ENCODE measurements around the gene RPS2. TPM values are rescaled to one million over a fixed set of nuclear protein-coding genes. Genes with fewer than 3 reads are reported as not detected.

RPS2 gene
- total RNA-seq, 5 donors from 2014 or later (not counting 1 experiment from before 2014, with no cell fraction given), result 3,208 to 3,662 (median 3,410) TPM

DNA sequence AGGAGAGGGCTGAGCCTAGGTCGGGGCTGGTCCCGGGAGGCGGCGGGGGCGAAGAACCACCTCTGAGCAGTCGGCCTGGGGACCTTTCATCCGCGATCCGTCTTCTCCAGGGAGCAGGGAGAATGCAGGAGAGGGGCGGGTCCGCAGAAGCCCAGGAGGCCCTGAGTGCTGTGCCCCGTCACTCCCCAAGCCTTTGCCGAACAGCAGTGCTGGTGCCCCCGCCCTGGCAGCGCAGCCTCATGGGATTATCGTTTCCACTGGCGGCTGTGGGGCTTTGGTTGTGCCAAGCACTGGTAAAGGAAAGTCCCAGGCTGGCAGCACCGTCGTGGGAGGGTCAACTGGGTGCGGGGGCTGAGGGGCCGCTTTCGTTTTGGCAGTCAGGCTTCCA lies 7.9 kb upstream of the RPS2 start:
- no peaks in the 10 kb centered on the region for H3K9me3 ChIP-seq
- peaks cover 13 to 32% of the 10 kb centered on the region in 2 donors for H3K36me3 ChIP-seq (ENCODE audit: control insufficient read depth in 2 of 2, extremely low read depth in 1 of 2, insufficient read depth in 1 of 2, low read length in 1 of 2)
- 1% methylated on average over 22 of the region's 22 CpGs for WGBS (ENCODE audit: insufficient coverage)
- peaks cover 18% of the 10 kb centered on the region for H3K36me3 Mint-ChIP-seq
- ChIA-PET POLR2A (no interaction called here), CTCF (no interaction called here)
- H3K27ac ChIP-seq (ENCODE audit: low read length), result no peak overlapping the region
- no peak overlapping the region for H3K27ac Mint-ChIP-seq
- peaks cover 2 to 32% of the 10 kb centered on the region in 2 experiments for H3K4me1 ChIP-seq (ENCODE audit: control insufficient read depth in 1 of 2, extremely low read depth in 1 of 2, insufficient read depth in 2 of 2, low read length in 2 of 2)
- H3K4me1 Mint-ChIP-seq, result peaks cover 18 to 23% (median 21%) of the 10 kb centered on the region in 3 donors
- H3K4me3 ChIP-seq (ENCODE audit: control insufficient read depth in 1 of 2, extremely low read depth in 1 of 2, low read length in 1 of 2), result peak overlapping the region; percentile 72 to 73
- DNase-seq (no peak), ATAC-seq (replicated peaks in 1 of 4) (no peak)
- H3K4me3 Mint-ChIP-seq, result peak overlapping the region; percentile 92 to 99 (median 95)
- H3K9me3 Mint-ChIP-seq, result no peaks in the 10 kb centered on the region
- H3K27me3 Mint-ChIP-seq, result peaks cover 0 to 4% of the 10 kb centered on the region in 2 donors
- peaks cover 0 to 47% of the 10 kb centered on the region in 2 experiments for H3K27me3 ChIP-seq (replicated peaks in 1 of 2; ENCODE audit: control insufficient read depth in 2 of 2, extremely low read depth in 1 of 2, insufficient read depth in 2 of 2, low read length in 1 of 2)

DNA sequence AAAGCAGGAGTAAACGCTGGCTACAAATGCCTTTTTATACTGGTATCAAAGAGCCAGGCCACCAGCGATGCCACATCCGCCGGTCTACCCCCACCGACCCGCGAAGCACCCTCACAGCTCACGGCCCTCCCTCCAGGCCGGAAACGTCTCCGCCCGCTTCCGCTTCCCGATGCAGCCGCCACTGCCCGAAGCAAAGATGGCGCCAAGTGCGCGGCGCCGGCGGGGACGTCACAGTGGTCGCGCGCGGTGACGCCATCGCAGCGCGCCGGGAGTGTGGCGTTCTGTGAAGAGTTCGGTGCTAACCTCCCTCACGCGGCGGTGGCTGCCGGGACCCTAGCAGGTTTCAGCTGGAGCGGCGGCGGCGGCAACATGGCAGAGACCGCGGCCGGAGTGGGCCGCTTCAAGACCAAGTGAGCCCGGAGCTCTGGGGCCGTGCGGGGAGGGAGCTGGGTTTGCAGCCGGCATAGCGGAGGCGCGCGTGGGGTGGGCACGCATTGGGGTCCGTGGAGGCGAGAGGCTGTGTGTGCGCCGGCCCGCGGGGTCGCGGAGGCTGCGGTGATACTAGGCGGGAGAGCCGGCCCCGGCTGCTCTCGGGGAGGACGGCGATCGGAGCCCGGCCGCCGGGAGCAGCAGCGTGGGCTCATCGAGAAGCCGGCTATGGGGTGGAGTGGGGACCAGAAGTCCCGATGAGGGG lies 7.3 kb upstream of the RPS2 start, which contains the start of gene TBL3:
Gene TBL3 (plus strand): TSS at position 258 of the 694 bp plus-strand sequence. CDS start 112 bp downstream, at position 370.
- Mint-ChIP-seq H3K4me1 (peaks cover 18 to 23% (median 21%) of the 10 kb centered on the region in 3 donors), H3K27ac (peak within 1 kb of the TSS; percentile 99 to 100), H3K27me3 (peaks cover 0 to 4% of the 10 kb centered on the region in 2 donors), H3K9me3 (no peaks in the 10 kb centered on the region), H3K4me3 (peak within 1 kb of the TSS; percentile 92 to 99 (median 95)), H3K36me3 (peaks cover 16% of the 10 kb centered on the region)
- CTCF ChIA-PET, result interaction anchor here in 1 of 2 donors (1.0 kb wide), 1 partner anchor 13 kb away, joined by 4 read pairs; the partner anchor contains the start of gene NDUFB10
- Histone ChIP-seq H3K4me1 (ENCODE audit: control insufficient read depth in 1 of 2, extremely low read depth in 1 of 2, insufficient read depth in 2 of 2, low read length in 2 of 2) (peaks cover 2 to 32% of the 10 kb centered on the region in 2 experiments), H3K9me3 (no peaks in the 10 kb centered on the region), H3K27me3 (replicated peaks in 1 of 2; ENCODE audit: control insufficient read depth in 2 of 2, extremely low read depth in 1 of 2, insufficient read depth in 2 of 2, low read length in 1 of 2) (peaks cover 0 to 41% of the 10 kb centered on the region in 2 experiments), H3K27ac (ENCODE audit: low read length) (peak within 1 kb of the TSS; percentile 85), H3K36me3 (ENCODE audit: control insufficient read depth in 2 of 2, extremely low read depth in 1 of 2, insufficient read depth in 1 of 2, low read length in 1 of 2) (peaks cover 13 to 28% of the 10 kb centered on the region in 2 donors), H3K4me3 (ENCODE audit: control insufficient read depth in 1 of 2, extremely low read depth in 1 of 2, low read length in 1 of 2) (peak within 1 kb of the TSS; percentile 72 to 73)
- ATAC-seq (replicated peaks in 1 of 4) (peak; percentile 95 to 97 (median 96)), DNase-seq (peak; percentile 92 to 98 (median 95))
- POLR2A ChIA-PET, result no interaction called here
- WGBS (ENCODE audit: insufficient coverage), result under 1% methylated on average over 76 of the region's 78 CpGs

DNA sequence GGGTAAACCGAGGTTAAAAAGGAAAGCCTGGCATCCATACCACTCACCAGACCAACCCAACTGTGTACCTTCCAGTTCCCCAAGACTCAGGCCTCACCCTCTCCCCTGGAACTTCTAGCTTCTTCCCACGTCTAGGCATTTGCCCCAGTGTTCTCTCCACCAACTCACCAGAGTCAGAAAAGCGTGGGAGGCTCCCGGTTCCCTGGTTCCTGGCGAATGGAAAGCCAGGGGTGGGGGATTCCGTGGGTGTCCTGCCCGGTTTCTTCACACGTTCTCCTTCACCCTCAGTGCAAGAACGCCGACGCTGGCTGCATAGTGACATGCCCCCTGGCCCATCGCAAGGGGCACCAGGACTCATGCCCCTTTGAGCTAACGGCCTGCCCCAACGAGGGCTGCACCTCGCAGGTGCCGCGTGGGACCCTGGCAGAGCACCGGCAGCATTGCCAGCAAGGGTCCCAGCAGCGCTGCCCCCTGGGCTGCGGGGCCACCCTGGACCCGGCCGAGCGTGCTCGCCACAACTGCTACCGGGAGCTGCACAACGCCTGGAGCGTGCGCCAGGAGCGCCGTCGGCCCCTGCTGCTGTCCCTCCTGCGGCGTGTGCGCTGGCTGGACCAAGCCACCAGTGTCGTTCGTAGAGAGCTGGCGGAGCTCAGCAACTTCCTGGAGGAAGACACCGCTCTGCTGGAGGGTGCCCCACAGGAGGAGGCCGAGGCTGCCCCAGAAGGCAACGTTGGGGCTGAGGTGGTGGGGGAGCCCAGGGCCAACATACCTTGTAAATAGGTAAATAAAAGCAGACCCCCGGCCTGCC lies 3.7 kb upstream of the RPS2 start:
- H3K36me3 ChIP-seq (ENCODE audit: control insufficient read depth in 2 of 2, extremely low read depth in 1 of 2, insufficient read depth in 1 of 2, low read length in 1 of 2), result peaks cover 0 to 3% of the 10 kb centered on the region in 2 donors
- H3K27me3 ChIP-seq (replicated peaks in 1 of 2; ENCODE audit: control insufficient read depth in 2 of 2, extremely low read depth in 1 of 2, insufficient read depth in 2 of 2, low read length in 1 of 2), result peaks cover 0 to 5% of the 10 kb centered on the region in 2 experiments
- ATAC-seq (replicated peaks in 1 of 4) (no peak), DNase-seq (no peak)
- CTCF ChIA-PET, result no interaction called here
- Mint-ChIP-seq H3K9me3 (no peaks in the 10 kb centered on the region), H3K27me3 (no peaks in the 10 kb centered on the region), H3K4me1 (peaks cover 31 to 37% (median 36%) of the 10 kb centered on the region in 3 donors), H3K27ac (no peak overlapping the region), H3K36me3 (peaks cover 11% of the 10 kb centered on the region), H3K4me3 (no peak overlapping the region)
- no peak overlapping the region for H3K4me3 ChIP-seq (ENCODE audit: control insufficient read depth in 1 of 2, extremely low read depth in 1 of 2, low read length in 1 of 2)
- H3K4me1 ChIP-seq (ENCODE audit: control insufficient read depth in 1 of 2, extremely low read depth in 1 of 2, insufficient read depth in 2 of 2, low read length in 2 of 2), result peaks cover 7 to 47% of the 10 kb centered on the region in 2 experiments
- no peak overlapping the region for H3K27ac ChIP-seq (ENCODE audit: low read length)
- POLR2A ChIA-PET, result no interaction called here
- H3K9me3 ChIP-seq, result no peaks in the 10 kb centered on the region
- WGBS (ENCODE audit: insufficient coverage), result 90% methylated on average over 35 of the region's 41 CpGs

DNA sequence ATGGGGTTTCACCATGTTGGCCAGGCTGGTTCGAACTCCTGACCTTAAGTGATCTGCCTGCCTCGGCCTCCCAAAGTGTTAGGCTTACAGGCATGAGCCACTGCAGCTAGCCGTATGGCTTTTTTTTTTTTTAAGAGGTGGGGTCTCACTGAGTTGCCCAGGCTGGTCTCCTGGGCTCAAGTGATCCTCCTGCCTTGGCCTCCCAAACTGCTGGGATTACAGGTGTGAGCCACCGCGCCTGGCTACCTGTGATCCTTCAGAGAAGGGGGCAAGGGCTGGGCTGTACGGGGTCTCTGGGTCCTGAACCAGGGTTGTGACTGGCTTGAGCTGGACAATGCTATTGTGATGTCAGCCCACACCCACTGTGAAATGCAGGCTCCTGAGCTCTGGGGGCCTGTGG lies 1.8 kb upstream of the RPS2 start, which contains the start of gene RNF151:
Gene RNF151 (plus strand): TSS at position 397 of the 400 bp plus-strand sequence. CDS start 26 bp downstream, outside the sequence.
- ATAC-seq (replicated peaks in 1 of 4), result no peak
- Histone ChIP-seq H3K4me1 (ENCODE audit: control insufficient read depth in 1 of 2, extremely low read depth in 1 of 2, insufficient read depth in 2 of 2, low read length in 2 of 2) (peaks cover 5 to 50% of the 10 kb centered on the region in 2 experiments), H3K36me3 (ENCODE audit: control insufficient read depth in 2 of 2, extremely low read depth in 1 of 2, insufficient read depth in 1 of 2, low read length in 1 of 2) (peaks cover 4 to 20% of the 10 kb centered on the region in 2 donors), H3K9me3 (no peaks in the 10 kb centered on the region), H3K27me3 (replicated peaks in 1 of 2; ENCODE audit: control insufficient read depth in 2 of 2, extremely low read depth in 1 of 2, insufficient read depth in 2 of 2, low read length in 1 of 2) (no peaks in the 10 kb centered on the region), H3K4me3 (ENCODE audit: control insufficient read depth in 1 of 2, extremely low read depth in 1 of 2, low read length in 1 of 2) (peak within 1 kb of the TSS; percentile 83 to 95), H3K27ac (ENCODE audit: low read length) (peak within 1 kb of the TSS; percentile 97)
- 94% methylated on average over 4 of the region's 6 CpGs for WGBS (ENCODE audit: insufficient coverage)
- peak within 1 kb of the TSS; percentile 91 to 93 (median 91) for H3K4me3 Mint-ChIP-seq
- no peaks in the 10 kb centered on the region for H3K27me3 Mint-ChIP-seq
- peaks cover 16% of the 10 kb centered on the region for H3K36me3 Mint-ChIP-seq
- H3K27ac Mint-ChIP-seq, result peak within 1 kb of the TSS; percentile 95 to 96
- peaks cover 30 to 41% (median 37%) of the 10 kb centered on the region in 3 donors for H3K4me1 Mint-ChIP-seq
- ChIA-PET POLR2A (interaction anchor here in 1 of 2 donors (0.5 to 0.6 kb wide), 2 partner anchors 174 to 982 kb away, joined by 3 to 4 read pairs; no protein-coding TSS in a partner anchor), CTCF (interaction anchor here in 1 of 2 donors (0.6 kb wide), 1 partner anchor 10 kb away, joined by 4 read pairs; no protein-coding TSS in a partner anchor)
- DNase-seq, result no peak
- H3K9me3 Mint-ChIP-seq, result no peaks in the 10 kb centered on the region

DNA sequence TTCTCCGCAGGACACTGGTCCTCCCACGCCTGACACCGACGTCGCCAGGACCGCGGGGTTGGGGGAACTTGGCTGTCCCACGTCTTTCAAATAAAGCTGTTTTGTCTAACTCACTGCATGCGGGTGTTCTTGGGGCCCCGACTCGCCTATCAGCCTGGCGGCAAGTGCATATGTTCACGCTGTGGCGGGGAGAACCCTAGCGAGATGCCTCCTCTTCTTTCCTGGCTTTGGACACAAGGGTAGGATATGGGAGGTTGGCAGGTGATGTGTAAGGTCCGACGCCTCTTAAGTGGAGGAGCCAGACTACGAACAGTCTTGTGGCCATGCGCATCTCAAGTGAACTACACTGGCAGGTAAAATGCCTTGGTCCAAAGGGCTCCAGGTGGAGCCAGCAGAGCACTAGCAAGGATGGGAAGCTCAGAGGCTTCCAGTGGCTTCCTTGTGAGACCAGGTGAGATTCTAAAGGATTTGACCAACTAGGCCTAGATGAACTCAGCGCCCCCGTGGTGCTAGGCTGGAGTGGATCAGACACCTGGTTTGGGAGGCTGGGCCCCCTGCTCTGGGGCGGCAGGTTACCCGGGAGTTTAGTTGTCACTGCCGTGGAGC lies 873 bp upstream of the RPS2 start:
- CTCF ChIA-PET, result interaction anchor here in 1 of 2 donors (1.0 kb wide), 1 partner anchor 175 kb away, joined by 6 read pairs; no protein-coding TSS in a partner anchor
- Histone ChIP-seq H3K27ac (ENCODE audit: low read length) (peak overlapping the region; percentile 97), H3K9me3 (no peaks in the 10 kb centered on the region), H3K4me1 (ENCODE audit: control insufficient read depth in 1 of 2, extremely low read depth in 1 of 2, insufficient read depth in 2 of 2, low read length in 2 of 2) (peaks cover 12 to 50% of the 10 kb centered on the region in 2 experiments), H3K27me3 (replicated peaks in 1 of 2; ENCODE audit: control insufficient read depth in 2 of 2, extremely low read depth in 1 of 2, insufficient read depth in 2 of 2, low read length in 1 of 2) (no peaks in the 10 kb centered on the region), H3K4me3 (ENCODE audit: control insufficient read depth in 1 of 2, extremely low read depth in 1 of 2, low read length in 1 of 2) (peak overlapping the region; percentile 83 to 95), H3K36me3 (ENCODE audit: control insufficient read depth in 2 of 2, extremely low read depth in 1 of 2, insufficient read depth in 1 of 2, low read length in 1 of 2) (peaks cover 7 to 26% of the 10 kb centered on the region in 2 donors)
- peak in 3 of 4 experiments; percentile 2 to 10 (median 6) for ATAC-seq (replicated peaks in 1 of 4)
- DNase-seq, result no peak
- H3K27ac Mint-ChIP-seq, result peak overlapping the region; percentile 95 to 96
- 19% methylated on average over 23 of the region's 24 CpGs for WGBS (ENCODE audit: insufficient coverage)
- POLR2A ChIA-PET, result interaction anchor here (0.5 to 1.4 kb wide), 10 partner anchors 21 to 981 kb away, joined by 3 to 11 read pairs (median 4); partner anchors contain the start of genes ATP6V0C (in 1 of the 2), NUBP2 (in 1 of the 2), PKD1 (in 1 of the 2) and SPSB3 (in 1 of the 2)
- no peaks in the 10 kb centered on the region for H3K27me3 Mint-ChIP-seq
- no peaks in the 10 kb centered on the region for H3K9me3 Mint-ChIP-seq
- peaks cover 21% of the 10 kb centered on the region for H3K36me3 Mint-ChIP-seq
- H3K4me3 Mint-ChIP-seq, result peak overlapping the region; percentile 91 to 93 (median 91)
- peaks cover 31 to 43% (median 40%) of the 10 kb centered on the region in 3 donors for H3K4me1 Mint-ChIP-seq
